ACC112 (cell line): ENCODE measurements around the gene MDN1.

Experiments used
- H2AFZ ChIP-seq: fragments of 200-600 bp; sonication (generic); one replicate; pipeline ENCODE4 v1.6.0; 2017; ENCODE audit warnings: antibody characterized with exemption, low read length; ENCODE audit not compliant: unreplicated experiment
- H3K27ac ChIP-seq: fragments of 200-600 bp; sonication (generic); 2 replicates; pipeline ENCODE4 v1.5.1; 2014; ENCODE audit warnings: low read depth, mild to moderate bottlenecking, antibody characterized with exemption, low read length, moderate library complexity
- H3K27me3 ChIP-seq: fragments of 200-600 bp; sonication (generic); 2 replicates; pipeline ENCODE4 v1.6.1; 2014; ENCODE audit warnings: mild to moderate bottlenecking, antibody characterized with exemption, low read length, moderate library complexity, mixed read lengths; ENCODE audit not compliant: insufficient read depth
- H3K36me3 ChIP-seq: fragments of 200-600 bp; sonication (generic); 2 replicates; pipeline ENCODE4 v1.6.1; 2016; ENCODE audit warnings: mild to moderate bottlenecking, antibody characterized with exemption, low read length, moderate library complexity, mixed read lengths; ENCODE audit not compliant: insufficient read depth
- H3K4me1 ChIP-seq: fragments of 200-600 bp; sonication (generic); one replicate; pipeline ENCODE4 v1.6.1; 2016; ENCODE audit warnings: low read length, mixed read lengths; ENCODE audit not compliant: insufficient read depth, unreplicated experiment, control insufficient read depth
- H3K4me3 ChIP-seq: fragments of 200-600 bp; sonication (generic); 2 replicates; pipeline ENCODE4 v1.5.1; 2014; ENCODE audit warnings: mild to moderate bottlenecking, low read depth, low read length
- H3K79me2 ChIP-seq: fragments of 200-600 bp; sonication (generic); one replicate; pipeline ENCODE4 v1.6.0; 2016; ENCODE audit warnings: low read length; ENCODE audit not compliant: control insufficient read depth, unreplicated experiment, insufficient read depth

The MDN1 gene

GRCh38 chr6:89610149-89610642 is 209.4 kb downstream of the MDN1 start:
- H3K4me3 ChIP-seq = no peak overlapping the region
- H2AFZ ChIP-seq = no peak overlapping the region

GRCh38 chr6:89605861-89606260 is 213.7 kb downstream of the MDN1 start:
- H3K4me1 ChIP-seq = no peaks in the 10 kb centered on the region
- no peak overlapping the region for H3K27ac ChIP-seq
- no peaks in the 10 kb centered on the region for H3K79me2 ChIP-seq
- no peak overlapping the region for H3K4me3 ChIP-seq
- H3K36me3 ChIP-seq = no peaks in the 10 kb centered on the region
- no peaks in the 10 kb centered on the region for H3K27me3 ChIP-seq
- no peak overlapping the region for H2AFZ ChIP-seq

More at GRCh38 chr6:89610149-89610642, 209.4 kb downstream of the MDN1 start:
- no peaks in the 10 kb centered on the region for H3K79me2 ChIP-seq
- H3K27ac ChIP-seq = no peak overlapping the region
- no peaks in the 10 kb centered on the region for H3K4me1 ChIP-seq
- H3K36me3 ChIP-seq = no peaks in the 10 kb centered on the region
- H3K27me3 ChIP-seq = no peaks in the 10 kb centered on the region

GRCh38 chr6:89604653-89605052 is 214.9 kb downstream of the MDN1 start:
- no peak overlapping the region for H3K4me3 ChIP-seq
- no peaks in the 10 kb centered on the region for H3K36me3 ChIP-seq
- no peak overlapping the region for H3K27ac ChIP-seq
- no peaks in the 10 kb centered on the region for H3K27me3 ChIP-seq
- no peaks in the 10 kb centered on the region for H3K4me1 ChIP-seq
- no peaks in the 10 kb centered on the region for H3K79me2 ChIP-seq
- H2AFZ ChIP-seq = no peak overlapping the region

GRCh38 chr6:89602166-89602565 is 217.4 kb downstream of the MDN1 start:
- H3K4me3 ChIP-seq = no peak overlapping the region
- no peaks in the 10 kb centered on the region for H3K36me3 ChIP-seq
- no peak overlapping the region for H3K27ac ChIP-seq
- H3K27me3 ChIP-seq = no peaks in the 10 kb centered on the region
- H2AFZ ChIP-seq = no peak overlapping the region
- H3K4me1 ChIP-seq = no peaks in the 10 kb centered on the region
- no peaks in the 10 kb centered on the region for H3K79me2 ChIP-seq

- Histone ChIP-seq H3K4me3 (no peak overlapping the region), H3K79me2 (no peaks in the 10 kb centered on the region), H3K4me1 (no peaks in the 10 kb centered on the region), H3K27ac (no peak overlapping the region), H3K27me3 (no peaks in the 10 kb centered on the region), H2AFZ (no peak overlapping the region), H3K36me3 (no peaks in the 10 kb centered on the region)
These were observed 219.9 kb downstream of the MDN1 start for GRCh38 chr6:89599727-89600126.

- no peak overlapping the region for H3K27ac ChIP-seq
- no peak overlapping the region; the same call in 1 of the 2 replicates for H3K4me3 ChIP-seq
- no peak overlapping the region for H2AFZ ChIP-seq
- no peaks in the 10 kb centered on the region for H3K27me3 ChIP-seq
- H3K4me1 ChIP-seq = no peaks in the 10 kb centered on the region
- no peaks in the 10 kb centered on the region for H3K79me2 ChIP-seq
- H3K36me3 ChIP-seq = no peaks in the 10 kb centered on the region
These were observed 221.6 kb downstream of the MDN1 start for GRCh38 chr6:89597988-89598387.

- Histone ChIP-seq H3K27ac (no peak overlapping the region), H3K4me3 (no peak overlapping the region), H2AFZ (no peak overlapping the region), H3K79me2 (no peaks in the 10 kb centered on the region), H3K36me3 (no peaks in the 10 kb centered on the region), H3K4me1 (no peaks in the 10 kb centered on the region), H3K27me3 (no peaks in the 10 kb centered on the region)
These were observed 222.2 kb downstream of the MDN1 start for GRCh38 chr6:89597372-89597771.

- Histone ChIP-seq H3K79me2 (no peaks in the 10 kb centered on the region), H2AFZ (no peak overlapping the region), H3K27ac (no peak overlapping the region), H3K27me3 (no peaks in the 10 kb centered on the region), H3K4me3 (no peak overlapping the region), H3K36me3 (no peaks in the 10 kb centered on the region), H3K4me1 (no peaks in the 10 kb centered on the region)
These were observed 223.1 kb downstream of the MDN1 start for GRCh38 chr6:89596484-89596883.

- H3K27ac ChIP-seq = no peak overlapping the region
- H2AFZ ChIP-seq = no peak overlapping the region
These were observed 223.5 kb downstream of the MDN1 start for GRCh38 chr6:89596056-89596455.

More at GRCh38 chr6:89596056-89596455, 223.5 kb downstream of the MDN1 start:
- Histone ChIP-seq H3K4me1 (no peaks in the 10 kb centered on the region), H3K36me3 (no peaks in the 10 kb centered on the region), H3K79me2 (no peaks in the 10 kb centered on the region), H3K27me3 (no peaks in the 10 kb centered on the region), H3K4me3 (no peak overlapping the region)
